CD4-positive, alpha-beta T cell treated with Interleukin-17A for 1 hour (primary cell): ENCODE data around the gene KRT27.
A peak's percentile ranks its signal among the peaks of the same experiment; 100 is the strongest.
"Not testable (repeated sequence)": the region's sequence is repeated elsewhere in the genome, so short reads cannot be mapped to it uniquely, and the experiment has no call there.

Source experiments
- DNase-seq: peaks from one replicate; pipeline ENCODE4 v3.0.0-alpha.2; 2020

The KRT27 gene

DNA sequence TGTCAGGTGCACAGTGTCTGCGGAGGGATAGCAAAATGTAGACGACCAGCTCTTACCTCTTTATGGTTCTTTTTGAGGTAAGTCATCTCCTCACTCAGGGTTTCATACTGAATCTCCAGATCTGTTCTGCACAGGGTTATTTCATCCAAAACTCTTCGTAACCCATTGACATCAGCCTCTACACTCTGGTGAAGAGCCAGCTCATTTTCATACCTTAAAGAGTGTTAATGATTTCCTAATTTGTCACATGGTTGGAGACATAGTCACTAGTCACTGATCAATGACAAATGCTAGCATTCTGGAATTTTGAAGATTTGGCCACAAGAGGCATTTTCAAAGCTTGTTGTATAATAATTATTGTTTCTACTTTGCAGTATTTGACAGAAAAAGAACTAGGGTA is 28.5 kb downstream of the KRT27 start:
- no peak for DNase-seq

DNA sequence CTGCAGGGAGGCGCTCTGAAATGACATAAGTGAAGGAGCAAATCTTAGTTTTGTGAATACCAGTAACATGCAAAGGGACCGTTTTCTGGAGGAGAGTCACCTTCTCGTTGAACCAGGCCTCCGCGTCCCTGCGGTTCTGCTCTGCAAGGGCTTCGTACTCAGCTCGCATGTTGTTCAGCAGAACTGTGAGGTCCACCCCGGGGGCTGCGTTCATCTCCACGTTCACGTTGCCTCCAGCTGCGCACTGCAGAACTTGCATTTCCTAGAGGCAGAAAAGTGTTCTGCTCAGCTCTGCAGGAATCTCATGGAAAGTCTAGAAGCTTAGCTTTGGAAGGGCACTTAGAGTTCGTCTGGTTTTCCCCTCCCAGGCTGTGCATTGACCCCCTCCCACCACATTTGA is 31.3 kb downstream of the KRT27 start:
- no peak for DNase-seq

DNA sequence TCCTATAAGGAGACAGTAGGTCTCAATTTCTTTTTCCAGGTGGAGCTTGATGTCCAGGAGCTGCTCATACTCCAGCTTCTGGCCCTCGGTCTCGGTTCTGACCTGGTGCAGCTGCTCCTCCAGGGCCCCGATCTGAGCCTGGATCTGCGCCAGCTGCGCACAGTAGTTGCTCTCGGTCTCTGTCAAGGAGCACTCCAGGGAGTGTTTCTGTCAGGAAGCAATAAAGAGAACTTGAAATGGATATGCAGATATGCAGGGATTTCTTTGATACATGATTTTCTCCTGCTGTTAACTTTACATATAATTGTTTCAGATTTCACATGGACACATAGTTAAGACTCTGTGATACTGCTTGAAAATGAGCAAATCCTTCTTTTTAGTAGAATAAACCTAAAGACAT is 32.0 kb downstream of the KRT27 start:
- no peak for DNase-seq

DNA sequence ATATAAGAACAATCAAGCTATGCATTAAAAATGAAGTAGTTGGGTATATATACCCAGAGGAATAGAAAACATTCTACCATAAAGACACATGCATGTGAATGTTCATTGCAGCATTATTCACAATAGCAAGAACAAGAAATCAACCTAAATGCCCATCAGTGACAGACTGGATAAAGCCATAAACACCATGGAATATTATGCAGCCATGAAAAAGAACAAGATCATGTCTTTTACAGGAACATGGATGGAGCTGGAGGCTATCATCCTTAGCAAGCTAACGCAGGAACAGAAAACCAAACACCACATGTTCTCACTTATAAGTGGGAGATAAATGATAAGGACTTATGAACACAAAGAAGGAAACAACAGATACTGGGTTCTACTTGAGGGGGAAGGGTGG is 33.7 kb downstream of the KRT27 start:
- DNase-seq: not testable (repeated sequence)

DNA sequence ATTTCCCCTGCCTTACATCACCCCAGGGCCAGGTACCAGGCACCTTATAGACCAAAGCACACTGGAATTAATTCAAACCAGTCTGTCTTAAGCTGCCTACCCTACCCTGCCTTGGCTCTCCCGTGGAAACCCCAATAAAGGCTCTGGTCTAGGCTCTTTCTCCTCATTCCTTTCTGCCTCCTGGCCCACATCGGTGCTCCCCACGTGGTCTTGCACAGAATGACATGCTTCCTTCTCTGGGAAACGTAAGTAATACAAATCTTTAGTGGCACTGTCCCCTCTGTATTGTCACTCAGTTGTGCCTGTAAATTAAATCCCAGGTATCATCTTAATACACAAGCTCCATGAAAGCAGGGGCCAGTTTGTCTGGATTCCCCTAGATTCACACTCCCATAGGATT is 43.8 kb downstream of the KRT27 start:
- no peak for DNase-seq

DNA sequence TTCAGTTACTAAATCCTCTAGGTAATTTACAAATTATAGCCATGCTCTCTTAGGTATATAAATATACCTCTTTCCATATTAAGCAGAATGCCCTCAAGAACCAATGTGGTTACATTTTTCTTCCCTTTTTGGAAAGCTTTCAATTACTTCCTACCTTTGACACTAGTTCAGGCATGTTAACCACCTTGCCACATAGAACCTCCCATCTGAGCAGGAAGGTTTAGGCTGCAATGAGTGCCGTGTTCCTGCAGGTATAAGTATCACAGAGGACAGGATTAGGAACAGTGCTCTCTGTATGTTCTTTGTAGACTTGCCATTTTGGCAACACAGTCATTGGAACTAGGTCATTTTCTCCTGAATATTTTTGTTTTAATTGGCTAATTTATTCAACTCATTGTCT is 47.3 kb downstream of the KRT27 start:
- no peak for DNase-seq

DNA sequence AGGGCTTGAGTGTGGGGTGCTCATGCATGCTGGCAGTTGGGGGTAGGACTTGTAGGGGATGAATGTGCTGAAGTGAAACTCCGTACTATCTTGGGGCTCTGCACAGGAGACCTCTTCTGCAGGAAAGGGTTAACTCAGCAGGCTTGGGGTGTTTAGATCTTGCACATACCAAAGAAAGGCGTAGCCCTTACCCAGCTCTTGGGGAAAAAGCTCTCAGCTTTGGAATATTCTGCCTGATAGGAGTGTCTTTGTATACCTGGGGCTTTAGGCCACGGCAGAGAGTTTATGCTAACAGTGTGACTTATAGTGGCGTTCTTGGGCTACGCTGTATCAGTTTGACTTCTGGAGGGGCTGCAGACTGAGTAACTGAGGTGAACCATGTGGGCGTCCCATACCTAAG is 48.3 kb downstream of the KRT27 start:
- DNase-seq: no peak

DNA sequence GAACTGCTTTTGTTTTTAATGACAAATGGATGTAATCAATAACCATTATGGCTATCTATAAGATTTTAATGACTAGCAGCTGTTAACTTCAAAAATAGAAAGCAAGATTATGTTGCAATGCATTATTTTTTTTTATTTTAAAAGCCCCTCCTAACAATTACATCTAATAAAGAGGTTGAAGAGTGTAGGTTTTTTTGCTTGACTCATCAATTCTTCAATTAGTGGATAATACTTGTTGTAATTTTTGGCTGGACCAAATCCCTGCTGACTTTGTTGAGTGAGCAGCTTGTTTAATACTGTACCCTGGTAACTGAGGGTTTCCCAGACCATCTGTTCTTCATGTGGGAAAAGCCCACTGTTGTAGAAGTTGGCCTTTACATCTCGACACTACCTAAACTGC is 51.4 kb downstream of the KRT27 start:
- no peak for DNase-seq

DNA sequence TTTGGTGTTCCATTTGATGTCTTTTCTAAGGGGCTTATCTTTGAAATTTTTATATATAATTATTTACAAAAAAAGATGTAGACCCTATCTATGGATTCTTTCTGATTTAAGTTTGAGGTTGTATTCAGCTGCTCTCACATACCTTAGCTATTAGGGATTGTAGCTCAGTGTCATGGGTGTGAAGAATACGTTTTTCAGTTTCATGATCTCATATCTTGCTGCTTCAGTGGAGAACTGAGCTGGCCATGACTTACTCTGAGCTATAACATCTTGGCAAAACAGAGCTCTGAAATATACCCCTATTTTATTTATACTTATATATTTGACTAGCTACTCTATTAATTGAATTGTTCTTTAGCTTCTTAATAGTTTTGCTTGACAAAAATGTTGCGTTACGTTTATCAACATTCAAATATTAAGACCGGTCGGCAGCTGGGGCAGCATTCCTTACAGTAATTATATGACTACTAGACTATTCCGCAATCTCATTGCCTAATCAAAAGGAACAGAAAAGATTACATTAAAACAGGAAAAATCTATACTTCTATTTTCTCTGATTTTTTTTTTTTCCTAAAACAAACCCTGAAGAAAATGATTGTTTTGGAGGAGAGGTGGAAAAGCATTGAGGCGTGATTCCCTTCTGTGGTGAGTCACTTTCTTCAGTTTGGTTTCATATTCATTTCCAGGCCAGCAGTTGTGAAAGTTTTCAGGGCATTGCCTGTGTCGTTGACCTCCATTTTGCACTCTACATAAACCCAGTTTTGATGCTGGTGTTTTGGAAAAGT is 54.7 kb downstream of the KRT27 start:
- DNase-seq: no peak

DNA sequence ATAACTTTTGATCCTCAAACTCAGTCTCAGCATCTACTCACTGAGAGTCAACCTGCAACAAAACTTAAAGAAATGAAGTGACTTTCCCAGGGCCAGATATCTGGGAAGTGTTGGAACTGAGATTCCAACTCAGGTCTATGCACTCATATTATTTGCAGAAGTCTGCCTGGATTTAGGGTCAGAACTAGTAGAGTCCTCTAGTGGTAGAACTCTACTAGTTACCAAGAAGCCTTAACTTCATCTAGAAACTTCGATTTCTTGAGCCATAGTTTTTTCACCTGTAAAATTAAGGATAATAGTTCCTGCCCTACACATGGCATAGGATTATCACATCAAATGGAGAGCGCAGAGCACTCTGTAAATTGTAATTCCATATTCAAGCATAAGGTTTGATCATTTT is 55.4 kb downstream of the KRT27 start:
- peak; percentile 29 for DNase-seq
